ENCODE measurements around the gene NOP56.

GRCh38 chr20:2690213-2690612 is 37.8 kb downstream of the NOP56 start:
- TF ChIP-seq ZNF146 (CRISPR knock-in tag; IDR thresholded peaks at IDR 0.05; ENCODE audit: unreplicated experiment) (no peak), CTCF (IDR thresholded peaks at IDR 0.05 in 2 of 3, conservative IDR thresholded peaks at IDR 0.05 in 1 of 3; ENCODE audit: insufficient read depth in 2 of 3, low read depth in 1 of 3, low read length in 3 of 3) (no peak), ZMIZ1 (IDR thresholded peaks at IDR 0.05; ENCODE audit: low read depth in 2 of 2, low read length in 2 of 2) (no peak), EP300 (IDR thresholded peaks at IDR 0.05; ENCODE audit: low read length) (no peak), ZBED1 (IDR thresholded peaks at IDR 0.05) (no peak), ZNF239 (CRISPR knock-in tag; IDR thresholded peaks at IDR 0.05) (no peak), ZBTB7A (IDR thresholded peaks at IDR 0.05; ENCODE audit: borderline replicate concordance, control insufficient read depth, low read depth, low read length) (no peak), ZFP91 (CRISPR knock-in tag; IDR thresholded peaks at IDR 0.05) (no peak)

Data from K562 (cell line).